AG04450 (cell line): ENCODE data around the gene OLFML2B. TPM values are rescaled to one million over a fixed set of nuclear protein-coding genes. Genes with fewer than 3 reads are reported as not detected.

ENCODE experiments used
- CTCF ChIA-PET: fragments of 300-600, 350-600 bp; formaldehyde crosslinking; extraction: SDS; loops from one replicate; lab custom pipeline; 2022; ENCODE audit warnings: antibody characterized with exemption, inconsistent platforms; lab: Charles Lee
- POLR2A ChIA-PET: fragments of 350-600 bp; formaldehyde crosslinking; extraction: SDS; loops from one replicate; lab custom pipeline; 2021; ENCODE audit warnings: antibody characterized with exemption, inconsistent platforms; lab: Yijun Ruan, JAX
- DNase-seq: peaks from one replicate; pipeline ENCODE4 v3.0.0-alpha.2; 2011; ENCODE audit warnings: low read depth, low spot score
- H3K27ac ChIP-seq: one replicate; pipeline ENCODE4 v1.5.1; 2012; ENCODE audit warnings: low read depth, low read length, control low read depth
- H3K27me3 ChIP-seq: one replicate; pipeline ENCODE4 v1.6.0; 2012; ENCODE audit warnings: low read length; ENCODE audit not compliant: control insufficient read depth, insufficient read depth
- H3K4me3 ChIP-seq: 2 replicates; pipeline ENCODE4 v1.5.1; 2011; ENCODE audit warnings: mild to moderate bottlenecking, low read depth, low read length, control low read depth
- H3K9me3 ChIP-seq: 2 replicates; pipeline ENCODE4 v1.5.1; 2012; ENCODE audit warnings: low read length; ENCODE audit not compliant: control insufficient read depth, insufficient read depth
- CTCF ChIP-seq: IDR thresholded peaks from 2 replicates; pipeline ENCODE4 v1.5.1; 2011; ENCODE audit warnings: low read depth, low read length, control low read depth, inconsistent platforms
- polyA plus RNA-seq: library from polyadenylated mRNA; depleted of rRNA; stranded (reverse); fragments of >200 nt; gene quantifications from 2 replicates; pipeline ENCODE4 v1.2.3, GENCODE V29; 2011

OLFML2B gene
- polyA plus RNA-seq, 1 experiment, result 0.68 TPM

- Histone ChIP-seq H3K27ac (no peak overlapping the region), H3K9me3 (peaks cover 5% of the 10 kb centered on the region; the same call in 1 of the 2 replicates), H3K4me3 (no peak overlapping the region), H3K27me3 (peaks cover 16% of the 10 kb centered on the region)
- ChIA-PET POLR2A (no interaction called here), CTCF (interaction anchor here (1.0 to 1.6 kb wide), 2 partner anchors 23 to 599 kb away, joined by 4 to 7 read pairs; no protein-coding TSS in a partner anchor)
- DNase-seq, result no peak
- TF ChIP-seq CTCF, result no peak
Observed at GRCh38 chr1:162014202-162014601, 9.5 kb downstream of the OLFML2B start.

GRCh38 chr1:162013289-162013688, 10.4 kb downstream of the OLFML2B start:
- CTCF ChIA-PET, result interaction anchor here (1.3 to 1.6 kb wide), 2 partner anchors 24 kb away, joined by 4 to 7 read pairs; no protein-coding TSS in a partner anchor
- H3K4me3 ChIP-seq, result no peak overlapping the region
- no peak for DNase-seq
- TF ChIP-seq CTCF, result no peak
- peaks cover 19% of the 10 kb centered on the region for H3K27me3 ChIP-seq
- POLR2A ChIA-PET, result no interaction called here
- peaks cover 5% of the 10 kb centered on the region; the same call in 1 of the 2 replicates for H3K9me3 ChIP-seq
- H3K27ac ChIP-seq, result no peak overlapping the region

GRCh38 chr1:162011337-162012012, 12.2 kb downstream of the OLFML2B start:
- Histone ChIP-seq H3K27me3 (peaks cover 26% of the 10 kb centered on the region), H3K27ac (no peak overlapping the region), H3K9me3 (peaks cover 5% of the 10 kb centered on the region; the same call in 1 of the 2 replicates), H3K4me3 (no peak overlapping the region)
- ChIA-PET POLR2A (interaction anchor here (1.0 kb wide), 1 partner anchor 13 kb away, joined by 6 read pairs; the partner anchor contains the start of gene OLFML2B), CTCF (interaction anchor here (0.5 to 0.6 kb wide), 2 partner anchors 204 to 245 kb away, joined by 3 read pairs; no protein-coding TSS in a partner anchor)
- no peak for TF ChIP-seq CTCF
- DNase-seq, result no peak

GRCh38 chr1:162010175-162010506, 13.5 kb downstream of the OLFML2B start:
- Histone ChIP-seq H3K4me3 (no peak overlapping the region), H3K27me3 (peaks cover 19% of the 10 kb centered on the region), H3K9me3 (peaks cover 5% of the 10 kb centered on the region; the same call in 1 of the 2 replicates), H3K27ac (no peak overlapping the region)
- no peak for TF ChIP-seq CTCF
- CTCF ChIA-PET, result no interaction called here
- POLR2A ChIA-PET, result no interaction called here
- no peak for DNase-seq

GRCh38 chr1:162009501-162010174, 14.0 kb downstream of the OLFML2B start:
- Histone ChIP-seq H3K9me3 (peaks cover 5% of the 10 kb centered on the region; the same call in 1 of the 2 replicates), H3K27me3 (peaks cover 19% of the 10 kb centered on the region), H3K4me3 (no peak overlapping the region), H3K27ac (no peak overlapping the region)
- no peak for TF ChIP-seq CTCF
- ChIA-PET CTCF (no interaction called here), POLR2A (no interaction called here)
- DNase-seq, result no peak
